Measurements from ENCODE around the gene FURIN. TPM values are rescaled to one million over a fixed set of nuclear protein-coding genes. Genes with fewer than 3 reads are reported as not detected.
"Not testable (repeated sequence)": the region's sequence is repeated elsewhere in the genome, so short reads cannot be mapped to it uniquely, and the experiment has no call there.

Gene FURIN
- polyA plus RNA-seq, 1 donor, result 36.5 TPM

- no peak for DNase-seq
These were observed 1.4 kb downstream of the FURIN start for GRCh38 chr15:90869601-90870353.

DNA sequence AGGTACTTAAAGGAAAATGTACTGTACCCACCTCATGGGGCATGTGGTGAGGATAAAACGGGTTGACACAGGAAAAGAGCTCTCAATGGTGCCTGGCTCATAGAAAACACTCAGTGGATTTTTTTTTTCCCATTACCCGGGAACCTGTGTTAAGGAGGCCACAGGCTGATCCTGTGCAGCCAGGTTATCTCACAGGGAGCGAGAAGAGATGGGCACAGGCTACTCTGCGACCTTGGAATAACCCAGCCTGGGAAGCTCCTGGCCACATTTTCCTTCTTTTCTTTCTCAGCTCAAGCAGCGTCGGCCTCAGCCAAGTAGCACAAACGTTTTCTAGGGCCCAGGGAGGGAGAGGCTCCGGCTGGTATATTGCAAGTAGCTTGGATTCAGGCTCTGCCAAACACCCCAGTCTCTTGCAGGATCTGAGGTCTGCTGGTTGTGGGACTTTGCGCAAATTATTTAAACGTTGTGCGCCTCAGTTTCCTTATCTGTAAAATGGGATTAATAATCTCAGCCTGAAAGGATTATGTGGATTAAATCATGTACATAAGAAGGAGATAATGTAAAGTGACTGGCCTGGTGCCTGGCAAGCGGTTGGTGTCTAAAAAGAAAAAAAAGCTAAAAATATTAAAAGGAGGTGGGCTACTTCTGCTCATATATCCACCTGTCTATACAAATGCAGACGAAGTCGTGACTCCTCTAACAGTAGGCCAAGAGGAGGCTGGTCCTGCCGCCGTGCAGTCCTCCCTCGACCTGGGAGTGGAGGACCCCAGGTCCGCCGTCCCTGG is 2.2 kb downstream of the FURIN start:
- DNase-seq, result no peak

GRCh38 chr15:90871139-90871715 is 2.8 kb downstream of the FURIN start:
- no peak for DNase-seq

GRCh38 chr15:90871716-90872485 is 3.5 kb downstream of the FURIN start:
- no peak for DNase-seq

- no peak for DNase-seq
These were observed 4.2 kb downstream of the FURIN start for GRCh38 chr15:90872486-90873184.

GRCh38 chr15:90873488-90873997 is 5.2 kb downstream of the FURIN start:
- DNase-seq, result no peak

DNA sequence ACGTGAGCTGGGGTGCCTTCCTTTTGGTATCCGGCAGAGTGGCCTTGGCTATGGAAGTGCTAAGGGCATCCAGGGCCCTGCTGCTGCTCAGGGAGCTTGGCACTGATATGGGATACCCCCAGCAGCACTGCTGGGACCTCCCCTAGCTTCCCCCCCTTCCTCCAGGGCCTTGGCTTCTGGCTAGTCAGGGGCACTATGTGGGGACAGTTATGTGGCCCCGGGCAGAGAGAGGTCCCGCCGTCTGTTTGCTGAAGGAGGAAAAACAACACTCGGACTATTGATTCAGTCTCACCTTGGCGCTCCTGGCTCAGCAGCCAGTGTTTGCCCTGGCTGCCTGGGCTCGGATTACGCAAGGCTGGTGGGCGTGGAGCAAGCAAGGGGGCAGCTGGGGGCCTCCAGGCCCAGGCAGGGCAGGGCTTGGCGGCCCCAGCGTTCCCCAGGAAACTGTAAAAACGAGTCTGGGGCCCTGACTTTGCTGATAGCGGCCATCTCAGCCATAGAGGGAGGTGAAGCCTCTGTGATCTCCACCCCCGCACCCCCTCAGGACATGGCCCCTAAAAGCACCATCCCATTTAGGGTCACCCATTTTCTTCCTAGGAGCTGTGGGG is 5.7 kb downstream of the FURIN start:
- no peak for DNase-seq

GRCh38 chr15:90874986-90875385 is 6.6 kb downstream of the FURIN start:
- not testable (repeated sequence) for DNase-seq

DNA sequence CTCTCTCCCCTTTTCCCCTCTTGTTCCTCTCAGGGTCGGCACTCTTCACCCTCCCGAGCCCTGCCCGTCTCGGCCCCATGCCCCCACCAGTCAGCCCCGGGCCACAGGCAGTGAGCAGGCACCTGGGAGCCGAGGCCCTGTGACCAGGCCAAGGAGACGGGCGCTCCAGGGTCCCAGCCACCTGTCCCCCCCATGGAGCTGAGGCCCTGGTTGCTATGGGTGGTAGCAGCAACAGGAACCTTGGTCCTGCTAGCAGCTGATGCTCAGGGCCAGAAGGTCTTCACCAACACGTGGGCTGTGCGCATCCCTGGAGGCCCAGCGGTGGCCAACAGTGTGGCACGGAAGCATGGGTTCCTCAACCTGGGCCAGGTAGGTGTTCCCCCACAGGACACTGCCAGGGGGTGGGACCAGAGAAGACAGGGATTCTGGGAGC is 7.2 kb downstream of the FURIN start:
- no peak for DNase-seq

DNA sequence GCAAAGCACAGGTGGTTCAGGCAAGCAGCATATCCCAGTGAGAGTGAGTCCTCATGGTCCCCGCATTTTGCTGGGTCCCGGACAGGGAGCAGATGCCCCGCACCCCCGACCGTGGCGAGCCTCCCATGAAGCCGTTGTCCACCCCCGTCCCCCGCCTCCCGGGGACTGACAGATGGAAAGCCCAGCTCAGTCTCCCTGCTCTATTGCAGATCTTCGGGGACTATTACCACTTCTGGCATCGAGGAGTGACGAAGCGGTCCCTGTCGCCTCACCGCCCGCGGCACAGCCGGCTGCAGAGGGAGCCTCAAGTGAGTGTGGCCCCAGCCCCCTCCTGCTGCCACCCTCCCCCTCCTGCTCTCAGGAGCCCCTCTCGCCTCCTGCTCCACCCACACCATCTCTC is 7.7 kb downstream of the FURIN start:
- no peak for DNase-seq

DNA sequence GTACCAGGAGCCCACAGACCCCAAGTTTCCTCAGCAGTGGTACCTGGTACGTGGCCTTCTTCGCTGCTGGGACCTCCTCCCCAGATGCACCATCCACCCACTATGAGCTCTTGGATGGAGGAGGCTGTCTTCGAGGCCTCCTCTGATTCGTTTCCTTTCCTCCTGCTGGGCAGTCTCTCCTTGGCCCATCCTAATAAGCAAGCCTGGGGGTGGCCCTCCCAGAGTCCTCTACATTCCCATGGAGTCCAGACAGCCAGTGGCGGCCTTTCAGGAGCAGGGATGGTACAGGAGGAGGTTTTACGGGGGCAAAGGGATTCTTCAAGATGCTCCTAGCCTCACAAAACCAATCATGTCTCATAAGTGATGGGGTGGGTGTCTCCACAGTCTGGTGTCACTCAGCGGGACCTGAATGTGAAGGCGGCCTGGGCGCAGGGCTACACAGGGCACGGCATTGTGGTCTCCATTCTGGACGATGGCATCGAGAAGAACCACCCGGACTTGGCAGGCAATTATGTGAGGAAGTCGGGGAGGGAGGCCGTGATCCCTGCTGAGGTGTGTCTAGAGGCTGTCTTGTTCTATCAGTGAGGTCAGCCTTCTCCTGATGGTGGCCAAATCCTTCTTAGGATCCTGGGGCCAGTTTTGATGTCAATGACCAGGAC is 8.3 kb downstream of the FURIN start:
- no peak for DNase-seq

- no peak for DNase-seq
These were observed 8.9 kb downstream of the FURIN start for GRCh38 chr15:90877315-90877714.

DNA sequence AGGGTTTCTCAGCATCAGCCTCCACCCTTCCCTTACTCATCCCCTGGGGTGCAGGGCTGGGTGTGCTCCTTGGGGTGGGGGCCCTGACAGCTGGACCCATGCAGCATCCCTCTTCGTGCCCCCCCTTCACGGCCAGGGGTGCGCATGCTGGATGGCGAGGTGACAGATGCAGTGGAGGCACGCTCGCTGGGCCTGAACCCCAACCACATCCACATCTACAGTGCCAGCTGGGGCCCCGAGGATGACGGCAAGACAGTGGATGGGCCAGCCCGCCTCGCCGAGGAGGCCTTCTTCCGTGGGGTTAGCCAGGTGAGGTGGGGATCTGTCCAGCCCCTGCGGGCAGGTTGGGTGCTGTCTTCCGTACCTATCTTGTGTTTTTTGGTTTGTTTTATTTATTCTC is 9.6 kb downstream of the FURIN start:
- no peak for DNase-seq

DNA sequence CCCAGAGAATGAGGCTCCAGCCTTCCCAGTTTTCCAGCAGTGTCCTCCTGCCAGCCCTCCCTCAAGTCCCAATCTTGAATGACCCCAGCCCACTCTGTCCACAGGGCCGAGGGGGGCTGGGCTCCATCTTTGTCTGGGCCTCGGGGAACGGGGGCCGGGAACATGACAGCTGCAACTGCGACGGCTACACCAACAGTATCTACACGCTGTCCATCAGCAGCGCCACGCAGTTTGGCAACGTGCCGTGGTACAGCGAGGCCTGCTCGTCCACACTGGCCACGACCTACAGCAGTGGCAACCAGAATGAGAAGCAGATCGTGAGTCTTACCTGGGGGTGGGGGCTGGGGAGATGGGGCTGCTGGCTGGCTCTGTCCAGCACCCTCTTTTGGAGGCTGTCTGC is 10.3 kb downstream of the FURIN start:
- DNase-seq, result no peak

GRCh38 chr15:90879730-90880366 is 11.5 kb downstream of the FURIN start:
- no peak for DNase-seq

GRCh38 chr15:90880381-90881145 is 12.2 kb downstream of the FURIN start:
- DNase-seq, result no peak

DNA sequence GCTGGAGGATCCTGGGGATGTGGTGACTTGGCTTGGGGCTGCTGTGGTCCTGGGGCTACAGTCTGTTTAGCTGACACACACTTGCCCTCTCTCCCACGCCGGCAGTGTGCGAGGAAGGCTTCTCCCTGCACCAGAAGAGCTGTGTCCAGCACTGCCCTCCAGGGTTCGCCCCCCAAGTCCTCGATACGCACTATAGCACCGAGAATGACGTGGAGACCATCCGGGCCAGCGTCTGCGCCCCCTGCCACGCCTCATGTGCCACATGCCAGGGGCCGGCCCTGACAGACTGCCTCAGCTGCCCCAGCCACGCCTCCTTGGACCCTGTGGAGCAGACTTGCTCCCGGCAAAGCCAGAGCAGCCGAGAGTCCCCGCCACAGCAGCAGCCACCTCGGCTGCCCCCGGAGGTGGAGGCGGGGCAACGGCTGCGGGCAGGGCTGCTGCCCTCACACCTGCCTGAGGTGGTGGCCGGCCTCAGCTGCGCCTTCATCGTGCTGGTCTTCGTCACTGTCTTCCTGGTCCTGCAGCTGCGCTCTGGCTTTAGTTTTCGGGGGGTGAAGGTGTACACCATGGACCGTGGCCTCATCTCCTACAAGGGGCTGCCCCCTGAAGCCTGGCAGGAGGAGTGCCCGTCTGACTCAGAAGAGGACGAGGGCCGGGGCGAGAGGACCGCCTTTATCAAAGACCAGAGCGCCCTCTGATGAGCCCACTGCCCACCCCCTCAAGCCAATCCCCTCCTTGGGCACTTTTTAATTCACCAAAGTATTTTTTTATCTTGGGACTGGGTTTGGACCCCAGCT is 13.0 kb downstream of the FURIN start:
- no peak for DNase-seq

DNA sequence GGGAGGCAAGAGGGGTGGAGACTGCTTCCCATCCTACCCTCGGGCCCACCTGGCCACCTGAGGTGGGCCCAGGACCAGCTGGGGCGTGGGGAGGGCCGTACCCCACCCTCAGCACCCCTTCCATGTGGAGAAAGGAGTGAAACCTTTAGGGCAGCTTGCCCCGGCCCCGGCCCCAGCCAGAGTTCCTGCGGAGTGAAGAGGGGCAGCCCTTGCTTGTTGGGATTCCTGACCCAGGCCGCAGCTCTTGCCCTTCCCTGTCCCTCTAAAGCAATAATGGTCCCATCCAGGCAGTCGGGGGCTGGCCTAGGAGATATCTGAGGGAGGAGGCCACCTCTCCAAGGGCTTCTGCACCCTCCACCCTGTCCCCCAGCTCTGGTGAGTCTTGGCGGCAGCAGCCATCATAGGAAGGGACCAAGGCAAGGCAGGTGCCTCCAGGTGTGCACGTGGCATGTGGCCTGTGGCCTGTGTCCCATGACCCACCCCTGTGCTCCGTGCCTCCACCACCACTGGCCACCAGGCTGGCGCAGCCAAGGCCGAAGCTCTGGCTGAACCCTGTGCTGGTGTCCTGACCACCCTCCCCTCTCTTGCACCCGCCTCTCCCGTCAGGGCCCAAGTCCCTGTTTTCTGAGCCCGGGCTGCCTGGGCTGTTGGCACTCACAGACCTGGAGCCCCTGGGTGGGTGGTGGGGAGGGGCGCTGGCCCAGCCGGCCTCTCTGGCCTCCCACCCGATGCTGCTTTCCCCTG is 13.8 kb downstream of the FURIN start:
- DNase-seq, result no peak
